K562 (cell line): ENCODE data around the gene CASP1. TPM values are rescaled to one million over a fixed set of nuclear protein-coding genes. Genes with fewer than 3 reads are reported as not detected.

ENCODE experiments used
- ATAC-seq: fragments of 200-7000 bp; cut with Tn5 transposase; 3 replicates; pipeline ENCODE4 v1.9.1; 2020; ENCODE audit warnings: moderate library complexity
- BruUV-seq: library from RNA; stranded (reverse); fragments of 400-500 nt; replicated peaks from 2 replicates; lab custom pipeline; 2021; lab: Mats Ljungman, UMichigan
- CTCF ChIA-PET: fragments of 300-600 bp; formaldehyde crosslinking; extraction: SDS; loops from one replicate; lab custom pipeline; 2021; ENCODE audit warnings: low intra/inter-chr PET ratio; lab: Yijun Ruan, JAX
- POLR2A ChIA-PET: fragments of 300-600, 350-650 bp; sonication (Branson Sonifier 250); formaldehyde crosslinking; extraction: SDS; loops from one replicate; lab custom pipeline; 2021; ENCODE audit warnings: antibody characterized with exemption, inconsistent platforms; lab: Yijun Ruan, JAX
- DNase-seq, 4 experiments: peaks; one replicate each; pipeline versions ENCODE4 v3.0.0 to v3.0.0-alpha.2; 2011 to 2018; ENCODE audit warnings: low spot score in 3 of 4, mixed read lengths in 3 of 4; ENCODE audit errors: extremely low read depth in 1 of 4
- FAIRE-seq: peaks from 2 replicates; lab custom pipeline; 2011; peaks lifted over from hg19 to GRCh38; lab: Jason Lieb, UNC
- H2AFZ ChIP-seq: 2 replicates; pipeline ENCODE4 v1.6.0; 2011; ENCODE audit warnings: low read depth, low read length, control low read depth, inconsistent platforms
- H3K27ac ChIP-seq: fragments of 200-600 bp; 3 replicates; pipeline ENCODE4 v1.8.0; 2011; ENCODE audit warnings: low read depth, mild to moderate bottlenecking, control low read depth, inconsistent platforms, low read length, moderate library complexity, mixed read lengths; ENCODE audit errors: extremely low read depth
- H3K27me3 ChIP-seq, 2 experiments: fragments of 300-600 bp in 1 of 2; 2 replicates in 1 of 2; 3 replicates in 1 of 2; pipeline versions ENCODE4 v1.6.0 to v1.8.0; 2011; ENCODE audit warnings: inconsistent platforms in 2 of 2, low read length in 2 of 2, mild to moderate bottlenecking in 1 of 2, mixed read lengths in 1 of 2, moderate library complexity in 1 of 2; ENCODE audit not compliant: control insufficient read depth in 2 of 2, insufficient read depth in 2 of 2
- H3K36me3 ChIP-seq: fragments of 300-600 bp; 3 replicates; pipeline ENCODE4 v1.8.0; 2011; ENCODE audit warnings: mild to moderate bottlenecking, low read length, inconsistent platforms; ENCODE audit not compliant: control insufficient read depth, insufficient read depth
- H3K4me1 ChIP-seq, 2 experiments: fragments of 200-600 bp in 1 of 2; replicated peaks in 1 of 2; 2 replicates in 1 of 2; 3 replicates in 1 of 2; pipeline versions ENCODE4 v1.5.1 to v1.8.0; 2011; ENCODE audit warnings: inconsistent platforms in 2 of 2, low read length in 2 of 2, mild to moderate bottlenecking in 1 of 2, mixed read lengths in 1 of 2, moderate library complexity in 1 of 2; ENCODE audit not compliant: control insufficient read depth in 2 of 2, insufficient read depth in 2 of 2
- H3K4me2 ChIP-seq: 2 replicates; pipeline ENCODE4 v1.6.1; 2011; ENCODE audit warnings: low read length, control low read depth, inconsistent platforms, mixed read lengths; ENCODE audit not compliant: insufficient read depth
- H3K4me3 ChIP-seq: fragments of 200-600 bp; sonication (generic), shearing (Covaris generic); 2 replicates; pipeline ENCODE4 v1.5.1; 2016; ENCODE audit warnings: control low read depth, inconsistent platforms
- H3K79me2 ChIP-seq: fragments of 200-600 bp; 3 replicates; pipeline ENCODE4 v1.8.0; 2011; ENCODE audit warnings: low read length, inconsistent platforms; ENCODE audit not compliant: control insufficient read depth, insufficient read depth
- H3K9ac ChIP-seq, 2 experiments: 2 replicates each; pipeline versions ENCODE4 v1.6.0 to v1.6.1; 2011; ENCODE audit warnings: low read depth in 2 of 2, low read length in 2 of 2, control low read depth in 1 of 2, inconsistent platforms in 1 of 2, mild to moderate bottlenecking in 1 of 2, mixed read lengths in 1 of 2; ENCODE audit not compliant: insufficient read depth in 1 of 2
- H3K9me1 ChIP-seq: one replicate; pipeline ENCODE4 v1.6.0; 2011; ENCODE audit warnings: inconsistent platforms, mild to moderate bottlenecking, low read length, moderate library complexity; ENCODE audit not compliant: control insufficient read depth, insufficient read depth
- H3K9me3 ChIP-seq: replicated peaks from 2 replicates; pipeline ENCODE4 v1.5.1; 2011; ENCODE audit warnings: low read depth, low read length, inconsistent platforms; ENCODE audit not compliant: control insufficient read depth, insufficient read depth
- H4K20me1 ChIP-seq: replicated peaks from 2 replicates; pipeline ENCODE4 v1.6.1; 2011; ENCODE audit warnings: low read length, inconsistent platforms, mixed read lengths; ENCODE audit not compliant: control insufficient read depth, insufficient read depth
- ELF2 ChIP-seq: fragments of 250-450 bp; sonication (Bioruptor Pico); IDR thresholded peaks from 2 replicates; pipeline ENCODE4 v1.5.0; 2021; ENCODE audit warnings: mild to moderate bottlenecking
- FOXA3 ChIP-seq, 2 experiments: fragments of 450-650 bp in 1 of 2; sonication (generic) in 1 of 2; formaldehyde crosslinking; IDR thresholded peaks in 1 of 2; conservative IDR thresholded peaks in 1 of 2; 2 replicates each; pipeline versions ENCODE4 v1.4.0 to v1.8.0; 2020 to 2022; ENCODE audit warnings: mild to moderate bottlenecking in 2 of 2, missing genetic modification reagents in 1 of 2
- HDAC2 ChIP-seq: fragments of 450-650 bp; IDR thresholded peaks from 2 replicates; pipeline ENCODE4 v1.6.1; 2016; ENCODE audit warnings: mild to moderate bottlenecking
- HDAC6 ChIP-seq: IDR thresholded peaks from 2 replicates; pipeline ENCODE4 v1.6.1; 2012; ENCODE audit warnings: low read depth, mild to moderate bottlenecking, control low read depth, inconsistent platforms, low read length, moderate library complexity
- MTF1 ChIP-seq: fragments of 250-450 bp; sonication (Bioruptor Pico); IDR thresholded peaks from 2 replicates; pipeline ENCODE4 v1.9.0; 2021; ENCODE audit warnings: moderate library complexity, mild to moderate bottlenecking, inconsistent platforms, borderline replicate concordance
- NCOA4 ChIP-seq: fragments of 450-650 bp; IDR thresholded peaks from 2 replicates; pipeline ENCODE4 v1.6.1; 2018; ENCODE audit warnings: mild to moderate bottlenecking; ENCODE audit not compliant: partially characterized antibody
- NFE2L1 ChIP-seq: fragments of 450-650 bp; IDR thresholded peaks from 2 replicates; pipeline ENCODE4 v1.6.1; 2016; ENCODE audit warnings: missing genetic modification characterization, low read depth, mild to moderate bottlenecking, missing compliant biosample characterization, moderate library complexity, borderline replicate concordance
- PHB ChIP-seq: fragments of 250-450 bp; sonication (Bioruptor Pico); IDR thresholded peaks from 2 replicates; pipeline ENCODE4 v1.5.0; 2021
- TEAD2 ChIP-seq: fragments of 450-650 bp; IDR thresholded peaks from 2 replicates; pipeline ENCODE4 v1.6.1; 2016; ENCODE audit warnings: missing genetic modification characterization, control low read depth, missing compliant biosample characterization
- YBX1 ChIP-seq: fragments of 450-650 bp; IDR thresholded peaks from 2 replicates; pipeline ENCODE4 v1.7.1; 2016; ENCODE audit warnings: mild to moderate bottlenecking
- ZNF23 ChIP-seq: fragments of 250-450 bp; sonication (Bioruptor Pico); IDR thresholded peaks from 2 replicates; pipeline ENCODE4 v1.4.0; 2020; ENCODE audit warnings: mild to moderate bottlenecking
- ZNF76 ChIP-seq: fragments of 250-450 bp; sonication (Bioruptor Pico); IDR thresholded peaks from 2 replicates; pipeline ENCODE4 v1.4.0; 2020; ENCODE audit warnings: mild to moderate bottlenecking, moderate library complexity, borderline replicate concordance
- WGBS: fragments of 100-300 bp; shearing (Covaris generic); methylation state at CpG from one replicate; pipeline ENCODE4 v1.1.6; 2016; ENCODE audit warnings: low coverage, mixed read lengths; ENCODE audit not compliant: insufficient coverage; ENCODE audit errors: missing lambda C conversion rate; 5-methylcytosine and 5-hydroxymethylcytosine counted together
- in situ Hi-C: fragments of 300-500 bp; cut with MboI; formaldehyde crosslinking; loops from 4 replicates; pipeline ENCODE4 v1.15.0; 2018; ENCODE audit warnings: inconsistent platforms, mixed read lengths
- intact Hi-C: fragments of 100-400 bp; cut with micrococcal nuclease; formaldehyde crosslinking; loops from 2 replicates; pipeline ENCODE4 v1.14.2; 2022
- polyA plus RNA-seq, 8 experiments: library from polyadenylated mRNA; depleted of rRNA in 4 of 8; stranded (reverse) in 5 of 8; unstranded in 3 of 8; fragments of >200 nt; fragmentation: Nextera tagmentation in 2 of 8; fragmentation: Illumina TruSeq in 1 of 8; extraction: Ambion mirVana in 2 of 8; extraction: Trizol in 1 of 8; gene quantifications; 2 replicates each; pipeline versions ENCODE4 v1.2.1 to v1.2.3, GENCODE V29; 2011 to 2014; ENCODE audit warnings: inconsistent platforms in 1 of 8, missing spikeins in 1 of 8
- total RNA-seq, 7 experiments: library from RNA; depleted of rRNA in 6 of 7; stranded (reverse); fragments of >200 nt in 6 of 7; fragmentation: Illumina TruSeq in 2 of 7; extraction: Trizol in 2 of 7; gene quantifications; 2 replicates each; pipeline versions ENCODE4 v1.2.1 to v1.2.3, GENCODE V29; 2011 to 2021; ENCODE audit warnings: low replicate concordance in 1 of 7
- TF ChIP-seq, protein P1 (sequence below): IDR thresholded peaks from 3 replicates; pipeline ENCODE4 v1.6.1; 2011; ENCODE audit warnings: borderline replicate concordance, mild to moderate bottlenecking; ENCODE audit not compliant: insufficient read length, insufficient read depth
- TF ChIP-seq, protein P2 (sequence below): sonication (generic); formaldehyde crosslinking; IDR thresholded peaks from 2 replicates; pipeline ENCODE4 v1.8.0; 2022; ENCODE audit warnings: mild to moderate bottlenecking, missing genetic modification reagents

Gene CASP1
- total and polyA plus RNA-seq, 9 of the 15 experiments (the other 6 are each of a cell fraction or from before 2014, with no cell fraction given), result not detected

- DNase-seq, result no peak
- CTCF ChIA-PET, result no interaction called here
- in situ Hi-C loops, result no loop called here
- no TSS peak for BruUV-seq
- no peak for ATAC-seq
- Histone ChIP-seq H3K79me2 (no peaks in the 10 kb centered on the region), H3K9me3 (no peaks in the 10 kb centered on the region; the same call in 1 of the 2 replicates), H3K27me3 (no peaks in the 10 kb centered on the region), H3K4me3 (no peak overlapping the region), H3K9ac (no peak overlapping the region), H2AFZ (no peak overlapping the region), H3K27ac (no peak overlapping the region), H4K20me1 (no peaks in the 10 kb centered on the region), H3K4me2 (no peak overlapping the region), H3K9me1 (no peaks in the 10 kb centered on the region), H3K36me3 (no peaks in the 10 kb centered on the region), H3K4me1 (no peaks in the 10 kb centered on the region)
- no peak for FAIRE-seq
- 3% methylated on average over 2 of the region's 2 CpGs for WGBS
- POLR2A ChIA-PET, result no interaction called here
- intact Hi-C loops, result no loop called here
- TF ChIP-seq, protein P1, sequence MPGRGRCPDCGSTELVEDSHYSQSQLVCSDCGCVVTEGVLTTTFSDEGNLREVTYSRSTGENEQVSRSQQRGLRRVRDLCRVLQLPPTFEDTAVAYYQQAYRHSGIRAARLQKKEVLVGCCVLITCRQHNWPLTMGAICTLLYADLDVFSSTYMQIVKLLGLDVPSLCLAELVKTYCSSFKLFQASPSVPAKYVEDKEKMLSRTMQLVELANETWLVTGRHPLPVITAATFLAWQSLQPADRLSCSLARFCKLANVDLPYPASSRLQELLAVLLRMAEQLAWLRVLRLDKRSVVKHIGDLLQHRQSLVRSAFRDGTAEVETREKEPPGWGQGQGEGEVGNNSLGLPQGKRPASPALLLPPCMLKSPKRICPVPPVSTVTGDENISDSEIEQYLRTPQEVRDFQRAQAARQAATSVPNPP, result no peak
- no peak for TF ChIP-seq HDAC2
- no peak for TF ChIP-seq NFE2L1 (tag)
- no peak for TF ChIP-seq FOXA3 (CRISPR knock-in tag; conservative IDR thresholded peaks at IDR 0.05 in 1 of 2, IDR thresholded peaks at IDR 0.05 in 1 of 2)
- no peak for TF ChIP-seq NCOA4
- TF ChIP-seq, protein P2, sequence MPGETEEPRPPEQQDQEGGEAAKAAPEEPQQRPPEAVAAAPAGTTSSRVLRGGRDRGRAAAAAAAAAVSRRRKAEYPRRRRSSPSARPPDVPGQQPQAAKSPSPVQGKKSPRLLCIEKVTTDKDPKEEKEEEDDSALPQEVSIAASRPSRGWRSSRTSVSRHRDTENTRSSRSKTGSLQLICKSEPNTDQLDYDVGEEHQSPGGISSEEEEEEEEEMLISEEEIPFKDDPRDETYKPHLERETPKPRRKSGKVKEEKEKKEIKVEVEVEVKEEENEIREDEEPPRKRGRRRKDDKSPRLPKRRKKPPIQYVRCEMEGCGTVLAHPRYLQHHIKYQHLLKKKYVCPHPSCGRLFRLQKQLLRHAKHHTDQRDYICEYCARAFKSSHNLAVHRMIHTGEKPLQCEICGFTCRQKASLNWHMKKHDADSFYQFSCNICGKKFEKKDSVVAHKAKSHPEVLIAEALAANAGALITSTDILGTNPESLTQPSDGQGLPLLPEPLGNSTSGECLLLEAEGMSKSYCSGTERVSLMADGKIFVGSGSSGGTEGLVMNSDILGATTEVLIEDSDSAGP (CRISPR knock-in tag), result no peak
- TF ChIP-seq ZNF23 (CRISPR knock-in tag), result no peak
- TF ChIP-seq HDAC6, result no peak
- TF ChIP-seq ELF2 (CRISPR knock-in tag), result no peak
- no peak for TF ChIP-seq ZNF76
- TF ChIP-seq PHB (CRISPR knock-in tag), result no peak
- TF ChIP-seq MTF1, result no peak
- TF ChIP-seq TEAD2, result no peak
- no peak for TF ChIP-seq YBX1
These were observed 39.2 kb upstream of the CASP1 start for GRCh38 chr11:105074166-105074530.
